CD1c-positive myeloid dendritic cell (primary cell): ENCODE data around the gene IFNA13.
A peak's percentile ranks its signal among the peaks of the same experiment; 100 is the strongest.
"Not testable (repeated sequence)": the region's sequence is repeated elsewhere in the genome, so short reads cannot be mapped to it uniquely, and the experiment has no call there.

ENCODE experiments used
- DNase-seq: peaks from one replicate; pipeline ENCODE4 v3.0.0-alpha.2; 2016; ENCODE audit errors: extremely low spot score

IFNA13 gene

DNA sequence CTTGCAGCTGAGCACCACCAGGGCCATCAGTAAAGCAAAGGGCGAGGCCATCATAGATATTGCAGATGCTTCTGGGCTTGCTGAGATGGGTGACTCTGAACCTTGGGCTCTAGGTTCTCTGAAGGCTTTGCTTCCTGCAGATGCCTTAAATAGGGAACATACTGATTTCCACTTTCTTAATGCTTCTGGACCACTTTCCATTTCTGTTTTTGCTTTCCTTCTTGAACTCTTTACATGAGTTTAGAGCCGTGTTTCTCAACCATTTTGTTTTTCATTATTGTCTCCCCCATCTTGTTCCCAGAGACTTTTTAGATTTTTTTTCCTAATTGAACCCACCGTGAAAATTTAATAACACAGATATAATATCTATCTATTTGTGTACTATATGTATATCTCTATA lies at the start of gene IFNA13:
Gene IFNA13, minus strand, starts transcription at position 101 of the 400 bp plus-strand sequence. Its CDS starts 47 bp downstream, at position 54.
- no peak for DNase-seq

DNA sequence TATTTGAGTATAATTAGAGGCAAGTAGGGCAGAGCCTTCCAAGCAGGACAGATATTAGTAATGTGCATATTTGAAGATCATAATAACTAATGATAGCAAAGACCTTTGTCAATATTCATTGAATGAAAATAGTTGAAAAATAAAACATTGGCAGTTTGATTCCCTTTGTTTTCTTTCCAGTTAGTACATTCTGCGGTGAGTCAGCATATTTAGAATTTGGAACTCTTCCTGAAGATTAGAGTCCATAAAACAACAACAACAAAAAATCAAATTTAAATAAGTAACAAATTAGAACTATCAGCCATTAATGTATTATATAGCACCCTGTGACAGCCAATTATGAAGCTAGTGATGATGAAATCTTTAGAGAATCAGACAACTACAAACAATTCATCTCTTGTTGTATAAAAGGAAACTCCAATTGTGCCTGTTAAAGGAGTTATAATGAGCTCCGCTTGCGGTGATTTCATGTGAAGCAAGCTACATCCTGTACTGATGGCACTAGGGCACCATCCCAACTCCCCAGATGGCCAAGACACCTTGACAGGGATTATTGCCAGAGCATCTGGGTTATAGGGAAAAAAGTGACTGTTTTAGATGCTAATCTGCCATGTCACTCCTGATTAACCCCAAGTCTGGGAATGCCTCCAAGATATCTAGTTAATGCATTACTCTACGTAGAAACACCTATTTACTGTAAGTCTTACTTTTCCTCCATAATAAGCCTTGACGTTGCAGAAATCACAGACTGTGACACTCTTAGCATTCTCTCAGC lies 47.8 kb upstream of the IFNA13 start:
- DNase-seq: no peak

DNA sequence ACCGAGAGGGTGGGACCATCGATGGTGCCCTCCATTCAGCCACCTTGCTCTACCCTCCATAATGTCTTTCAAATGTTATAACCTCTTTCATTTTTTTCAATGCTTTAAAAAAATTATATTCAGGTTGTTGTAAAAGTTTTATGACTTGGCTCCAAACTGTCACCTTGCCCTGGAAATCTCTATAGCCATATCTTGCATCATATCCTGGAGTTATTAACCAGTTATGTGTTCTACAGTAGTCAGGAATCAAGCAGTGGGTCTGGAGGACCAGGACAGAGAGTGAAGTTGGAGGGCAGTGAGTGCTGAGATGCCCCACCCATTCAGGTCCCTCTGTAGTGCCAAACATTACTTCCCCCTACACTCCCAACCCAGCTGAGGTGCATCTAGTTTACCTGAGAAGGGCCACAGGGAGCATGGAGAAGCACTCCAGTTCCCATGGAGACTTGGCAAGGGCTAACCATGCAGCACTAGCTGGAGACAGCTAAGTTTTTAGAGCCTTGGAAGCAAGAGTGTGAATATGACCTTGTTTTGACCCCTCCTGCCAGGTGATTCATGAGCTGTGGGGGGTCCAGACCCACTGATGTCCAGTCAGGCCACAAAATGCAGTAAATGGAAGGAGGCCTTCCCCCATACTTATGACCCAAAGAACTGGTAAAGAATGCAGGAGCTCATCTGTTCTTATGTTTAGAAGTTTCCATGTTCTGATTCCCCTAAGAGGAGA lies 46.5 kb upstream of the IFNA13 start:
- DNase-seq: no peak

DNA sequence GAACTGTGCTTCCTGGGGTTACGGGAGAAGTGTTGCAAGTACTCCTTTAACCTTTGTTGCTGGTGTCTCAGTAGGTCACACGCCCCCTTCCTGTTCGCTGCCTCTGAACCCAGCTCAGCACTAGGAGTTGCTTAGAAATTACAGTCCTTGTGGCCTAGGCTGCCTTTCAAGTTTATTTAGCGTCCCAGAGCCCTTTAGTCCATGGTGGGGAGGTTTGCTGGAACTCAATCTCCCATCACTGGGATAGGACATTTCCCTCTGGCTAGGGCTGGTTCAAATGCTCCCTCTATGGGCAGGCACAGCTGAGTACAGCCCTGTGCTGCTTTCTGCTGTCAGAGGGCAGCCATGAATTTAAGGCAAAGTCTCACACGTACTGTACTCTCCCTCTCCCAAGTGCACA lies 45.8 kb upstream of the IFNA13 start:
- DNase-seq: no peak

DNA sequence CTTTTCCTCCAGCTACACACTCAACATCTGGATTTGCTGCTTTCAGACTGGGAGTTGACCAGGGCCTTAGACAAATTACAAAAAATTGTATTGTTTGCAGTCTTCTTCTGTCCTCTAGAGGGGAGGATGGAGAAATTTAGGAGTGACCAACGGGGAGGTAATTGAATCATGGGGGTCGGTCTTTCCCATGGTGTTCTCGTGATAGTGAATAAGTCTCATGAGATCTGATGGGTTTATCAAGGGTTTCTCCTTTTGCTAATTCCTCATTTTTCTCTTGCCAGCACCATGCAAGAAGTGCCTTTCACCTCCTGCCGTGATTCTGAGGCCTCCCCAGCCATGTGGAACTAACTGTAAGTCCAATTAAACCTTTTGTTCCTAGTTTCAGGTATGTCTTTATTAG lies 45.3 kb upstream of the IFNA13 start:
- DNase-seq: no peak

DNA sequence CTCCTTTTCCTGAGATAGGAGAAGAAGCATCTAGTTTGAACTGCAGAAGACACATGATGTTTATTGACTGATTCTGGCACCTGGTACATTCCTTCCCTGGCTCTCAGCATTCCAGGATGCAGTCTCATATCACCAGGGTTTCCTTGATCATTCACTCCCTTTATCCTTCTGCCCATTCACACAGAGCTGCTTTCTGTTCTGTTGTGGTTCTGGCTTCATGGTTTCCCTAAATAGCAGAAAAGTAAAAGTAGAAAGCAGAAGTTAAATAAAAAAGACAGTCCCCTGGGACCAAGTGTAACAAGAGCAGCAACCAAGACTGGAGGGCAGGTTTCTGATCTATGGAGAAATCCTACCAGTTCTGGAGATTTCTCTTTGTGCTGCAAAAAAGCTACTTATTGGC lies 44.2 kb upstream of the IFNA13 start:
- DNase-seq: no peak

DNA sequence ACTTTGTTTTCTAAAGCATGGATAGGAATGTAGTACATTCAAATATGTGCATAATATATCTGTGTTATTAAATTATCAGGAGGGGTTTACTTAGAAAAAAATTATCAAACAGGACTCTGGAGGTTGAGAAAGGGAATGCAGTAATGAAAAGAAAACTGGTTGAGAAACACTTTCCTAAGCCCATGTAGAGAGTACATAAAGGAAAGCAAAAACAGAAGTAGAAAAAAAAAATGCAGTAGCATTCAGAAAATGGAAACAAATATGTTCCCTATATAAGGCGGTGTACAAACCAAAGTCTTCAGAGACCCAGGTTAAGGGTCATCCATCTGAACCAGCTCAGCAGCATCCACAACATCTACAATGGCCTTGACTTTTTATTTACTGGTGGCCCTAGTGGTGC lies 41.0 kb upstream of the IFNA13 start, which contains the start of gene IFNA8:
Gene IFNA8, plus strand, starts transcription at position 301 of the 400 bp plus-strand sequence. Its CDS starts 60 bp downstream, at position 361.
- DNase-seq: no peak

DNA sequence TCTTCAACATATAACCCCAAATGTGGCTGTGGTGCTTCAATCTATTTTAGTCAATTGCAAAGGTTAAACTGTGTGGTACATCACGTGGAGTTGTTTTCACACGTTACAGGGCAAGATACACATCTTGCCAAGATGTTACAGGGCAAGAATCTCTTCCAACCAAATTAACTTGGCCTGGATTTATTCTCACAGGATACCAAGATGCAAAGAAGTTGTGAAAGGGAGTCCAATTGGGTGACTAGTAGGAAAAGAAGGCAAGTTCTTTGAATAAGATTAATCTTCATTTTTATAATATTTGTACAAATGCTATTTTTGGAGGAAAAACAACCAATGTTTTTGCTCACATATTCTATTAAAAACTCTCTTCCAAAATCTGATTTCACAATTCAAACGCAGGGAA lies 36.3 kb upstream of the IFNA13 start:
- DNase-seq: no peak

DNA sequence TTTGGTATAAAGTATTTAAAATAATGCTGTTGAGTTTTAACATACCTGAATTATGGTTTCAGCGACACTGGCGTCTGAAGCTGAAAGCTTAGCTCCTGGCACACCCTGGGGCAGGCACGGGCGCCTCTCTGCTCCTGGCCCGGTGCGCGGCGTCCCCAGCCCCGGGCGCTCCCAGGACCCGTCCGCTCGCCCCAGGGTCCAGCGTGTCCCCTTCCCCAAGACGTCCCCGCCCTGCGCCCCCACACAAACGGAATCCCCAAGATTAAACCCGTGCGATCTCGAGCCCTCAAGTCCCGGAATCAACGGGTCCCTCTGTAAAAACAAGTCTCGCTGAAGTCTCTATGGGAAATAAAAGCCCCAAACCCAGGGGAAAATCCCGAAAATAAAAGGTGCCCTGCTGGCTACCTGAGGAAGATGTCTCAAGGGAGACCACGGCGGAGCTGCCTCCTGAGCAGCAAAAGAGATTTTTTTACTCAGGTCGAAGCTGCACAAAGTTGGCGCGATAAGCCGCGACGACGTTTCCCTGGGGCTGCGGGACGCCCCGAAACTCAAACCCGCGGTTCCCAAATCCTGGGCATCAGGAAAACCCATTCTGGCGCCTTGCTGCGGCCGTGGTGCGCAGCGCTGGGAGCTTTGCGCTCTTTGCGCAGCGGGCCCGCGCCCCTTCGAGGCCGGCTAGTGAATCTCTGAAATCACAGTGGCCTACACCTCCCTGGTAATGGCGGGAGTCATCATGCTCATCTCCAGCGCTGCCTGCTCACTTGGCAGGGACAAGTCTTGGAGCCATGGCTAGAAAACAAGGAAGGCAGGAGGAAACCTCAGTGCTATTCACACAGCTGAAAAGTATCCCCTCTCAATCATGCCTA lies 34.8 kb upstream of the IFNA13 start:
- DNase-seq: no peak

DNA sequence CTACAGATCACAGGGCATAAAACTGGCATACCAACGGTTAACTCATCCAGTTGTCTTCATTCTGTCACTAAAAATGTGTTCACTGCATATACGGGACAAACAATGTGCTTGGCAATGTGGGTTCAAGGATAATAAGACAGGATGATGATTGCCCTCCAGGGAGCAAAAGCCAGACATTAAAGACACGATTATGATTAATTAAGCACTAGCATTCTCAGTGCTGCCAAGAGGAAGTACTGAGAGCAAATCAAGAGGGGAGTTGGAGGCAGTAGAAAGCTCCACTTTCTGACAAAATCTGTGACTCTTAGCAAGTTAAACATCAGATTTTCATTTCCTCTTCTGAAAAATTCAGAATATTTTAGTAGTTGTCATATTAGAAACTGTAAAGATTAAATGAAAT lies 32.1 kb upstream of the IFNA13 start:
- no peak for DNase-seq

DNA sequence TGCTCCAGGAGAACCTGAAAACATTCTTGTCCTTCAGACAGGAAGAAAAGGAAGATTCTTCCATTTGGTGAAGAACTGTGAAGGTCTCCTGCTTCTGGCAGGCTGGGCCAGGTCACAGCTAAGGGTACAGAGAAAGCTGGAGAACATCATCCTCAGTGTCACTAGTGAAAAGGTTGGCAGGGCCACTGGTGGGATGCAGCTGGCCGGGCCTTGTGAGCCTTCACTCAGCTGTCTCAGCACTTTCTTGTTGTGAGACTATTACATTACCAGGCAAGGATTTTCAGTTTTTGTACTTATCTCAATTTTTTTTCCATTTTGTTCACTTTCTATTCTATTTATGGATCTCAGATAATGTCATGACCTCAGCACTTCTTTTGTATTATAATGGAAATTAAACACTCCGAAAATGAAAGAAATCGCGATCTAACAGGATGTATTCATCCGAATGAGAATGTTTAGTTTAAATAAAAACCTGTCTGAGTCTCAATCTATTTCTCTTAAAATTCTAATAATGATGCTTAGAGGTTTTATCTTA lies 31.2 kb upstream of the IFNA13 start:
- DNase-seq: no peak

DNA sequence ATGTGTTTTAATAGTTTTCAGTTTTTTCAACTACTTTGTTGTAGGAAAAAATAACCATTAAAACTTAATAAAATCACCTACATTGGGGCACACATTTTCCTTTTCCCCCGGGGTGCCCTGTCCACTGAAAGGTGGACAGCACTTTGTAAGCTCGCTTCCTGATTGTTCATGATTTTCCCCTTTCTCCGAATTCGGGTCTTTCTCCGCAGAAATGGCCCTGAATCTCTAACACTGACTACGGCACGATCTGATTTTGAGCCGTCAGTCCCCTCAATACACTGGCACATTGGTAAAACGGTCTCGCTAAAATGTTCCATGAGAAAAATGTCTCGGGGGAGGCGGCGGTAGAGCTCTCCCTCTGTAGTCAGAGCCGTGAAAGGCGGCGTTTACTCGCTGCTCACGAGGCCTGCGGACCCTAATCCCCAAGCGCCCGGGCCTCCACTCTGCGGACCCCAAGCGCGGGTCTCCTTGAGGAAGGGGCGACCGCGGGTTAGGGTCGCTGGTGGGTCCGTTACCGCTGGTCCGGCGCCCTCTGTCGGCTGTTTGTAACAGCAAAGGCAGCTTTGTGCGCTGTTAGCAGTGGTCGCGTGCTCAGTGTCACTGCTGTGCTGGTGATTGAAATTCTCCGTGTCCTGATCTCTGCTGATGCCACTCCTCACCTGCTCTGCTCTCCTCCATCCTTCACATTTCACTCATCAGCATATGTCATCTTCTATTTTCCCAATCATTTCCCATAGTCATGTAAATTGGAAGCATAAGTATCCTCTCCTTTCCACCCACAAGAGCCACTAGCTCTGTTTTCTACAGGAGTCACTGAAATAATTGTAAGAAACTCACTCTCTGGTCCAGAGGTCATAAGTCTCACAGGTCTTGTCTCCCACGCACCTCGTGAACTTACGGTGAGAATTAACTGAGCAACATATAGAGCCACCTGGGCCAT lies 28.2 kb upstream of the IFNA13 start:
- DNase-seq: peak; percentile 37

DNA sequence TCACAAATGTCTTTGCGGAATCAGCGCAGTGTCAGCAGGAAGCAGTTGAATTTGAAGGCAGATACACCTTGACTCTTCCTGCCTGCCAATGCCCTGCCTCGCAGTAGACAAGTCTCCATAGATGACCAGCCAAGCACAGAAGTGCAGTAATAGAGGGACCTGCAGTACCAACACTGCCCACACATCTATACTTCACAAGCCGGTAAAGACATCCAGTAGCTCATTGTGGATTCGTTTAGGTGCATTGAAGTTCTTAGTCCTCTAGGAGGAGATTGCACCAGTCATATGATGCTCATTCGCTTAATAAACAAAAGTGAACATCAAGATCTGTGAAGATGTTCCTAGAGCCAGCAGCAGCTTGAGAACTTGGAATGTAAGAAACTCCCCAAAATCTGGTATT lies 24.4 kb upstream of the IFNA13 start:
- DNase-seq: peak; percentile 27

DNA sequence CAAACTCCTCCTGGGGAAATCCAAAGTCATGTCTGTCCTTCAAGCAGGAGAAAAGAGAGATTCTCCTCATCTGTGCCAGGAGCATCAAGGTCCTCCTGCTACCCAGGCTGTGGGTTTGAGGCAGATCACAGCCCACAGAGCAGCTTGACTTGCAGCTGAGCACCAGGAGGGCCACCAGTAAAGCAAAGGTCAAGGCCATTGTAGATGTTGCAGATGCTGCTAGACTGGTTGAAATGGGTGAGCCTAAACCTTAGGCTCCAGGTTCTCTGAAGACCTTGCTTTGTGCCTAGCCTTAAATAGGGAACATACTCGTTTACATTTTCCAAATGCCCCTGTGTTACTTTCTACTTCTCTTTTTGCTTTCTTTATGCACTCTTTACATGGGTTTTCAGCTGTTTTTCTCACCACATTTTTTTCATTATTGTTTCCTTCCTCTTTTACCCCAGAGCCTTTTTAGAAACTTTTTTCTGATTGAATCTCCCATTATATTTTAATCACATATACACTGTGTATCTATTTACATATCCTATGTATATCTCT lies 17.3 kb upstream of the IFNA13 start, which contains the start of gene IFNA2:
Gene IFNA2, minus strand, starts transcription at position 268 of the 540 bp plus-strand sequence. Its CDS starts 69 bp downstream, at position 199.
- DNase-seq: peak; percentile 13

DNA sequence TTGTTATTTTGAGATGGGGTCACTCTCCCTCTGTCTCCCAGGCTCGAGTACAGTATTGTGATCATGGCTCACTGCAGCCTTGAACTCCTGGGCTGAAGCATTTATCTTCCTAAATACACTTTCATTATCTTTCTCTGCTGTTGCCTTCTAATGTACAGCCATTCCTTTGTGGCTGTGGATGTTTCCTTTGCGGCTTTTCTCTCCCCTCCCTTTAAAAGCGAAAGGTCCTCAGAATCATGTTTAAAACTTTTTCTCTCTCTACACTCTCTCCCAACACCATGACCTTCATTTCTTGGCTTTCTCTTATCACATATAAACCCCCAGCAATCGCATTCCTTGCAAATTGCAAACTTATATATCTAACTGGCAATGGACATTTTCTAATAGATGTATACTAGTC lies 15.8 kb upstream of the IFNA13 start:
- no peak for DNase-seq

DNA sequence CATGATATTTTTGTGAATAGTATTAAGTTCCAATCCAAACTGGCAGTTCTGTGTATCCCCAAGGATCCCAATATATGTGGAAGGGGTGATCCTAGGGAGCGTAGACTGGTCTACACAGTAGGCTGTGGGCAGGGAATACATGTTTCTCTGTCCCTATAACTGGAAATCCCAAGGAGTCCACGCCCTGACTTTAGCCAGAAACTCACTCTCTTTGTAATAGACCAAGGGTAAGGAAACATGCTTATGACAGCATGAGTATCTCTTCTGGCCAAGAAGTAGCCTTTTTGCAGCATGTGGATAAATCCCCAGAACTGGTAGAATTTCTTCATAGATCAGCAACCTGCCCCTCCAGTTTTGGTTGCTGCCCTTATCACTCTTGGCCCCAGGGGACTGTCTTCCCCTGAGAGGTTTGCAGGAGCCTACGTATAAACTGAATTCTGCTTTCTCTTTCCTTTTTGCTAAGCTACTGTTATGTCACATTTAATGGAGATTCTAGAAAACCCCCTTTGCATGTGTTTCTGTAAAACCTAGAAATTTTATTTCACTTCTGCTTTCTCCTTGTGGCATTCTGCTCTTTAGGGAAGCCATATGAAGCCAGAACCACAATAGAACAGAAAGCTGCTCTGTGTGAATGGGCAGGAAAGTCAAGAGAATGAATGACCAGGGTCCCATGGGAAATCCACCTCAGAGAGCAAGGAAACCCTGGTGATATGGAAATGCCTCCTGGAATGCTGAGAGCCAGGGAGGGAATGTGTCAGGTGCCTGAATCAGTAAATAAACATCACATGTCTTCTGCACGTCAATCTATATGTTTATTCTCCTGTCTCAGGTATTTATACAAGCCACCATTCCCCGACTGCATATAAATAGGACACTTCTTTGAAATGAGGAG lies 13.8 kb upstream of the IFNA13 start:
- DNase-seq: peak; percentile 80

DNA sequence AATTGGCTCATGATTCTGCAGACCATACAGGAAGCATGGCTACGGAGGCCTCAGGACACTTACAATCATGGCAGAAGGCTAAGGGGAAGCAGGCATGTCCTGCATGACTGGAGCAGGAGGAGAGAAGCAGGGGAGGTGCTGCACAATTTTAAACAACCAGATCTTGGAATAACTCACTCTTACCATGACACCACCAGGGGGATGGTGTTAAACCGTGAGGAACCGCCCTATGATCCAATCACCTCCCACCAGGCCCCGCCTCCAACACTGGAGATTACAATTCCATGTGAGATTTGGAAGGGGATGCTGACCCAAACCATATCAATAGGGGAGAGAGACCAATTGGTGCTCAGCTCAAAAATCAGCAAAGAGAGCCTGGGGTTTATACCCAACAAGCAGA lies 3.6 kb upstream of the IFNA13 start:
- DNase-seq: not testable (repeated sequence)

DNA sequence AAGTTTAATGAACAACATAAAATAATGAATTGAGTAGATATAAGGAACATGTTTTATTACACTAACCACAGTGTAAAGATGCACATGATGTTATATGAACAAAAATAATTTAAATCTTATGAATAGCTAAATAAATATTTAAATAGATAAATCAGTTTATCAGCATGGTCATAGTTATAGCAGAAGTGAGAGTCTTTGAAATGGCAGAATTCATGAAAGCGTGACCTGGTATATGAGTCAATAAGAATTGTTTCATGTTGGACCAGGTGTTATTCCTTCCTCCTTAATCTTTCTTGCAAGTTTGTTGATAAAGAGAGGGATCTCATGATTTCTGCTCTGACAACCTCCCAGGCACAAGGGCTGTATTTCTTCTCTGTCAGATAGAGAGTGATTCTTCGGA lies 688 bp downstream of the IFNA13 start:
- not testable (repeated sequence) for DNase-seq

DNA sequence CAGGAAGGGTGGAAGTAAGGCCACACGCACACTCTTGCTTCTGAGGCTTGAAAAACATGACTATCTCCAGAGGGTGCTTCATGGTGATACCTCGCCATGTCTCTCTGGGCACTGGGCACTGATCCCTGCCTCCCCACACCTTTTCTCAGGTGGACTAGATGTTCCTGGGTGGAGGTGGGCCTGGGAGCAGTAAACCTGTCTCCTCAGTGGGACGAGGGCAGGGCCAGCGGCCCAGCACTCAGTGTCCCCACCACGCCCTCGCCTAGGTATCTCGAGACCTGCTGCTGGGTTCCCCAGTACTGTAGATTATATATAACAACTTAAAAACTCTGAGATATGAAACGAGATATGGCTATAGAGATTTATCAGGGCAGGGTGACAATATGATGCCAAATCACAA lies 5.6 kb downstream of the IFNA13 start:
- DNase-seq: no peak
